GM18502 (cell line): ENCODE measurements around the gene DNAJC30.

Source experiments
- ATAC-seq: cut with Tn5 transposase; IDR thresholded peaks from one replicate; pipeline ENCODE4 v1.9.1; 2021; ENCODE audit warnings: mild to moderate bottlenecking; ENCODE audit not compliant: unreplicated experiment, poor library complexity

Gene DNAJC30

DNA sequence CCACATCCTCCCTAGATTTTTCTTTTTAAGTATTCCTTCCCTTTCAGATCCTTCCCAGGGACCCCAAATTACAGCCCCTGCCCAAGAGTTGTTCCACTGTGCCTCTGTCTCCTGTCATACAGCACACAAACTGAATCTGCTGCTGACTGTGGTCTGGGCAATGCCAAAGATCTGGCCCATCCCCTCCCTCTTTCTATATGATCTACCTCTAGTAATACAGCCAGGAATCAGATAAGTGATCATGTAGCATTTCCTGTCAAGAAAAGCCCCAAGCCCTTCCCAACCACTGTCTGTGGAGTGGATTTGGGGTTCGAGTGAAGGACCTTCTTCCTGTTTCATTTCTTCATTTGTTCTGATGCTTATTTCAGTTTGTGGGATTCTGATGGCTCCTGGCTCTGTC is 29.5 kb upstream of the DNAJC30 start:
- no peak for ATAC-seq

DNA sequence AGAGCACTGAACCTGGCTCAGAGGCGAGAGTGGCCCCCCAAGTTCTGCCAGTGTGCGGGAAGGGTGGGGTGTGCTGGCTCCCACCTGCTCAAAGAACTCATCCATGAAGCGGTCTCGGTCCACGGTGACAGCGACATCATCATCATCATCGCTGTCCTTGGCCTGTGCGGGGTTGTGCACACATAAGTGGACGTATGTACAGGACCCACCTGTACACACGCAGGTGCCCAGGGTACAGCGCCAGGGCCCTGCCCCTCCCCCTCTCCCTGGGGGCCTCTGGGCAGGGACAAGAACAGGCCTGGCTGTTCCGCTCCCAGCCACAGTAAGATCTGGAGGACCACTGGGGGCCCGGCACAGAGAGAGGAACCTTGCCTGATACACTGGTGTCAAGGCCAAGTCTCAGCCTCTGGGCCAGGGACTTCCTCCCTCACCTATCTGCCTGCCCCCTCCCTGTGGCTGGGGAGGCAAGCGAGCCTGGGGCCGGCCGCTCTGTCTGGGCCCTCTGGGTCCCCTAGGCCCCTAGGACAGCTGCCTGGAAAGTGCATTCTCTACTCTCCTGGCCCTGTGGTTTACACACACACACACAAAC is 25.8 kb upstream of the DNAJC30 start:
- ATAC-seq, result no peak

- ATAC-seq, result no peak
Observed at GRCh38 chr7:73707045-73707631, 23.9 kb upstream of the DNAJC30 start.

GRCh38 chr7:73706126-73707044 is 23.1 kb upstream of the DNAJC30 start:
- no peak for ATAC-seq

DNA sequence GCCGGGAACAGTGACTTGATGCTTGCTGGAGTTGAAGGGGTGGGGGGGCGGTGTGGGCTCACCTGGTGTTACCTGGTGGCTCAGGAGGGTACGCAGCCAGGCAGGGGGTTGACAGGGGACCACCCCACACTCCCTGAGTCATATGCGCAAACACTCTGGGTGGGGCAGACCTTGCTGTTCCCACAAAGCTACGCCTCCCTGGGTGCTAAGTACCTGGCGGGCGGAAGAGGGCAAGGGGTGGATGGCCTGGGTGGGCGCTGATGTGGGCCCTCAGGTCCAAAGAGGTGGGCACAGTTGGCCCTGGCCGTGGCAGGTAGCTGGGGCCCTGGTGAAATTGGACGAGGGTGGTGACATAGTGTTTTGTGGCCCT is 22.3 kb upstream of the DNAJC30 start:
- no peak for ATAC-seq

GRCh38 chr7:73704640-73705550 is 21.6 kb upstream of the DNAJC30 start:
- no peak for ATAC-seq

- ATAC-seq, result no peak
Observed at GRCh38 chr7:73703757-73704639, 20.7 kb upstream of the DNAJC30 start.

- ATAC-seq, result no peak
Observed at GRCh38 chr7:73703225-73703624, 20.0 kb upstream of the DNAJC30 start.

DNA sequence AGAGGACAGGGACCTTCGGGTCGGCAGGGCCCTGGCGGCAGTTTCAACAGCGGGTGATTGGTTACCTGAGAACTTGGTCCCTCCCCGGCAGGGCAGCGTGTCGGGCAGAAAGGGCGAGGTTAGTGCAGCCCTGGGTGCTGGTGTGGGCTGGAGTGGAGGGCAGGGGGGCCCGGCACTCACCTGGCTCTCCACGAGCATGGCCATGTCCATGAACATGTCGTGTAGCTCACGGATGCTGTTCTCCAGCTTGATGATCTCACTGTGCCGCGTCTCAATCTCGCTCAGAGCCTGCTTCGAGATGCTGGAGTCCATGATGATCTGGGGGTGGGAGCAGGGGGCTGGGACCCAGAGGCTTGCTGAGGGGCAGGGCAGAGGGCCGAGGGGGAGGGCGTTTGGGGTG is 19.4 kb upstream of the DNAJC30 start:
- no peak for ATAC-seq

DNA sequence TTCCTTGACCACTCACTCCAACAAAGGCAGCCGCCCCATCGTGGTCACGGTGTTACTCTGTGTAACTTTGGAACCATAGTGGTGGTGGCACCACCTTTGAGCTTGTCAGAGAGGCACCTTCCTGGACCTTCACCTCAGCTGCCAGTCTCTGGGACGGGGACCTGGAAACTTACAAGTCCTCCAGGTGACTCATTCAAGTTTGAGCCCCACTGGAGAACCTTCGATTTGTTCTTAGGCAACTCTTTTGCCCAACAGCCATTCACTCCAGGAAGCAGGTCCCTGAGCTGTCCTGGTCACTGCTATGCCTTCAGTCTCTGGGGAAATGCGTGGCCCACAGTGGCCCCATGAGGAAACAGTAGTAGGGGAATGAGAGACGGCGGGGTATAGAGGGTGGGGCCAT is 19.0 kb upstream of the DNAJC30 start:
- ATAC-seq, result no peak

DNA sequence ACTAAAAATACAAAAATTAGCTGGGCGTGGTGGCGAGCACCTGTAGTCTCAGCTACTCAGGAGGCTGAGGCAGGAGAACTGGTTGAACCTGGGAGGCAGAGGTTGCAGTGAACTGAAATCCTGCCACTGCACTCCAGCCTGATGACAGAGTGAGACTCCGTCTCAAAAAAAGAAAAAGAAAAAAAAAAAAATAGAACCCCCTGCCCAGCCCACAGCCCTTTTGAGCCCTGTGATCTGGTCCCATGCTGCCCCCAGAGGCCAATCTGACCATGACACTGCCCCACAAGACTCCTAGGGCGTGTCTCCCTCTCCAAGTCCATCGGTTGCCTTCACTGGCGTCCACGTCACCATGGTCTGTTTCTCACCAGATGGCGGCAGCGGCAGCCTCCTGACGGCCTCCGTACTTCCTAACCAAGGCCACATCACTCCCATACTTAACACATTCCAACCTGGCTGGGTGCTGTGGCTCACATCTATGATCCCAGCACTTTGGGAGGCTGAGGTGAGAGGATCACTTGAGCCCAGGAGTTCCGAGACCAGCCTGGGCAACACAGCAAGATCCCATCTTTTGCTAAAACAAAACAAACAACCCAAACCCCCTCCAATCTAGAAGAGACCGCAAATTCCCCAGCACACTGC is 18.2 kb upstream of the DNAJC30 start:
- no peak for ATAC-seq

DNA sequence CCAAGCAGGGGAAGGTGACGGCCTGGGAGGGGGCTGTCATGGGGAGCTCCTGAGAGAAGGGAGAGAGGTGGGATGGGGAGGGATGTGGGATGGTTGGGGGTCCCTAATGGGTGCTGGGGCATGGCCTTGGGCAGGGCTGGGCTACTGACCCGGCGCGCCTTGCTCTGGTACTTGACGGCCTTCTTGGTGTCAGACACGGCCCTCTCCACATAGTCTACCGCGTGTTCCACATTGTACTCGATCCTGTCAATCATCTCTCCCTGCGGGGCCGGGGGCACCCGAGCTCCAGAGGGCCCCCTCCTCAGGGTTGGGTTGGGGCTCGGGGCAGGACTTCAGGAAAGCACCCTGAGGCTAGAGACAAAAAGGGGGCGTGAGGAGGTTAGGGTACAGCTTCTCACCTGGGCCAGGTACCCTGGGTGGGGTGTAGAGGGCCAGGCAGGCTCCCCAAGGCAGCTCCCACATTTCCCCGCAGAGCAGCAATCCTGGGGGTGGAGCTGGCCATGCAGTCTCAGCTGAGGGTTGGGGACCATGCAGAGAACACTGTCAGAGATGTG is 17.4 kb upstream of the DNAJC30 start:
- no peak for ATAC-seq

GRCh38 chr7:73700069-73700423 is 16.8 kb upstream of the DNAJC30 start:
- ATAC-seq, result no peak

GRCh38 chr7:73699370-73700068 is 16.3 kb upstream of the DNAJC30 start:
- no peak for ATAC-seq

- ATAC-seq, result no peak
Observed at GRCh38 chr7:73698410-73698809, 15.2 kb upstream of the DNAJC30 start.

GRCh38 chr7:73696372-73696771 is 13.1 kb upstream of the DNAJC30 start:
- ATAC-seq, result no peak

GRCh38 chr7:73690646-73691045 is 7.4 kb upstream of the DNAJC30 start:
- ATAC-seq, result no peak

- ATAC-seq, result no peak
Observed at GRCh38 chr7:73688288-73688687, 5.0 kb upstream of the DNAJC30 start.
